HG03108 (cell line): ENCODE measurements around the gene G3BP2.
"Not testable (repeated sequence)": the region's sequence is repeated elsewhere in the genome, so short reads cannot be mapped to it uniquely, and the experiment has no call there.

Experiments
- ATAC-seq: cut with Tn5 transposase; IDR thresholded peaks from one replicate; pipeline ENCODE4 v1.9.1; 2021; ENCODE audit warnings: moderate library complexity; ENCODE audit not compliant: unreplicated experiment

The G3BP2 gene

GRCh38 chr4:75685546-75686189, 12.5 kb upstream of the G3BP2 start:
- ATAC-seq: no peak

GRCh38 chr4:75683482-75684155, 10.4 kb upstream of the G3BP2 start:
- no peak for ATAC-seq

- no peak for ATAC-seq
Observed at GRCh38 chr4:75679876-75680575, 6.8 kb upstream of the G3BP2 start.

GRCh38 chr4:75678965-75679364, 5.8 kb upstream of the G3BP2 start:
- ATAC-seq: no peak

GRCh38 chr4:75678473-75678872, 5.3 kb upstream of the G3BP2 start:
- no peak for ATAC-seq

GRCh38 chr4:75675004-75675531, 1.9 kb upstream of the G3BP2 start:
- ATAC-seq: no peak

GRCh38 chr4:75673959-75674328, 733 bp upstream of the G3BP2 start:
- no peak for ATAC-seq

GRCh38 chr4:75672461-75673026, 667 bp downstream of the G3BP2 start:
- peak; percentile 25 for ATAC-seq

- no peak for ATAC-seq
Observed at GRCh38 chr4:75671802-75672421, 1.3 kb downstream of the G3BP2 start.

GRCh38 chr4:75668596-75668995, 4.6 kb downstream of the G3BP2 start:
- ATAC-seq: no peak

GRCh38 chr4:75667636-75668035, 5.6 kb downstream of the G3BP2 start:
- ATAC-seq: not testable (repeated sequence)

- no peak for ATAC-seq
Observed at GRCh38 chr4:75666299-75666698, 6.9 kb downstream of the G3BP2 start.

GRCh38 chr4:75664604-75665003, 8.6 kb downstream of the G3BP2 start:
- not testable (repeated sequence) for ATAC-seq

GRCh38 chr4:75662626-75663025, 10.6 kb downstream of the G3BP2 start:
- no peak for ATAC-seq

GRCh38 chr4:75660491-75660890, 12.7 kb downstream of the G3BP2 start:
- no peak for ATAC-seq

- no peak for ATAC-seq
Observed at GRCh38 chr4:75659512-75660031, 13.6 kb downstream of the G3BP2 start.

- no peak for ATAC-seq
Observed at GRCh38 chr4:75658876-75659275, 14.3 kb downstream of the G3BP2 start.

- ATAC-seq: no peak
Observed at GRCh38 chr4:75655562-75655961, 17.6 kb downstream of the G3BP2 start.

- no peak for ATAC-seq
Observed at GRCh38 chr4:75654905-75655304, 18.3 kb downstream of the G3BP2 start.

- ATAC-seq: no peak
Observed at GRCh38 chr4:75653845-75654503, 19.2 kb downstream of the G3BP2 start.
